ENCODE measurements around the gene SLC9A3. TPM values are rescaled to one million over a fixed set of nuclear protein-coding genes. Genes with fewer than 3 reads are reported as not detected.

SLC9A3 gene
- total RNA-seq, 1 donor from 2014 or later, result 3.3 TPM

DNA sequence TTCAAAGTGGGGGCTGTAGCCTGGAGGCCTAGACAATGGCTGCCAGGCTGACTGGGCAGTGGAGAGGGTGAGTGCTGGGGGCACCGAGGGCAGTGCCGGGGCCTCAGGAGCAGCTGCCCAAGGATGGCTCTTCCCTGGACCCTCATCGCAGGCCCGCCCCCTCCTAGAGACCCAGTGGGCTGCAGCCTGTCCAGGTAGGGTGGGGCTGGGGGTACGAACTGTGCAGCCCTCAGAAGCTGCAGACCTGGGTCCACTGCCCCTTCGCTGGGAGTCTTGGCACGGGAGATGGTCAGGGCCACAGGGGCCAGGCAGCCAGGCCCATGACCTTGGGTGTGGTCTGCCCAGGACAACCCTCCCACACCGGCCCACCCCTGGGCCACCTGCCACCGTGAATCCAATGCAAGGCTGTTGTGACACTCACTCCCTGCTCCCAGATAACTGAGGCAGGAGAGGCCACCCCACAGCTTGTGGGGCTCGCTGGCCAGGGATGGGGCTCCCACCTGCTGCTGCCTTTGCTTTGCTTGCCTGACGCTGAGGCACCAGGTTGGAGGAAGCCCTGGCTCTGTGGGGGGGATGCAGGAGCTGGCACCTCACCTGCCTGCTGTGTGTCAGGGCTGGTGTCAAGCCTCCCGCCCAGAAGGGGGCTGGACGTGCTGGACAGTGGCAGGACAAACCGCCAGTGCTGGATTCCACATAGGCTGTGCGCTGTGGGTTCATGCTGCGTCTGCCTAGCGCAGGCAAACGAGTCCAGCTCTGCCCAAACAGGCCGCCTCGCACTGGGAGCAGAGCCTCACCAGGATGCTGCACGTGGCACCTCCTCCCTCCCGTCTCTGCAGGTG lies 23.1 kb upstream of the SLC9A3 start:
- H3K4me1 Mint-ChIP-seq, result peaks cover 8% of the 10 kb centered on the region

DNA sequence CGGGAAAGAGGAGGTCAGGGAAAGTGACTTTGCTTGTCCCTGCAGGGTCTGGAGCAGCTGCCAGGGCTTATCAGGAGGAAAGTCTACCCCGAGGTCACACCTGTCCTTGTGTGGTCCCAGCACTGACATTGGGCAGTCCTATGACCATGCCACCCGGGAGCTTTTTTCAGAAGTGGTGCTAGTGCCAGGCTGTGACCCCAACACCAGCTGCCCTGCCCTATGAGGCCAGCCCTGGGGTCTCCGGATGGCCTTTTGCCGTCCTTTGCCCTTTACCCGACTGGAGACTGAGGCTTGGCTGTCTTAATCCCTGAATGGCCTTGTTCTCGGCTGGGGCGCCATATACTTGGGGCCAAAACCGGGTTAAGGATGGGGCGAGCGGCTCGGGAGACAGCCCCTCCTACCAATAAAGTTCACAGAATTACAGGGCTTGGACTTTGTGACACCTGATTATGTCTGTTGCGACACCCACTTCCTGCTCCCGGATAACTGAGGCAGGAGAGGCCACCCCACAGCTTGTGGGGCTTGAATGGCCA lies 22.2 kb upstream of the SLC9A3 start:
- H3K4me1 Mint-ChIP-seq, result peaks cover 8% of the 10 kb centered on the region
- intact Hi-C loops (cut with micrococcal nuclease), result no loop called here
- peaks cover 23% of the 10 kb centered on the region for H3K27me3 Mint-ChIP-seq
- no peak overlapping the region for H3K27ac Mint-ChIP-seq
- no peaks in the 10 kb centered on the region for H3K9me3 Mint-ChIP-seq
- H3K4me3 Mint-ChIP-seq, result no peak overlapping the region
- no peak for DNase-seq
- no peaks in the 10 kb centered on the region for H3K36me3 Mint-ChIP-seq (ENCODE audit: low read depth)

More for the DNA sequence above, 23.1 kb upstream of the SLC9A3 start:
- Mint-ChIP-seq H3K4me3 (no peak overlapping the region), H3K27me3 (peaks cover 22% of the 10 kb centered on the region), H3K27ac (no peak overlapping the region), H3K36me3 (ENCODE audit: low read depth) (no peaks in the 10 kb centered on the region), H3K9me3 (no peaks in the 10 kb centered on the region)
- intact Hi-C loops (cut with micrococcal nuclease), result no loop called here
- no peak for DNase-seq

DNA sequence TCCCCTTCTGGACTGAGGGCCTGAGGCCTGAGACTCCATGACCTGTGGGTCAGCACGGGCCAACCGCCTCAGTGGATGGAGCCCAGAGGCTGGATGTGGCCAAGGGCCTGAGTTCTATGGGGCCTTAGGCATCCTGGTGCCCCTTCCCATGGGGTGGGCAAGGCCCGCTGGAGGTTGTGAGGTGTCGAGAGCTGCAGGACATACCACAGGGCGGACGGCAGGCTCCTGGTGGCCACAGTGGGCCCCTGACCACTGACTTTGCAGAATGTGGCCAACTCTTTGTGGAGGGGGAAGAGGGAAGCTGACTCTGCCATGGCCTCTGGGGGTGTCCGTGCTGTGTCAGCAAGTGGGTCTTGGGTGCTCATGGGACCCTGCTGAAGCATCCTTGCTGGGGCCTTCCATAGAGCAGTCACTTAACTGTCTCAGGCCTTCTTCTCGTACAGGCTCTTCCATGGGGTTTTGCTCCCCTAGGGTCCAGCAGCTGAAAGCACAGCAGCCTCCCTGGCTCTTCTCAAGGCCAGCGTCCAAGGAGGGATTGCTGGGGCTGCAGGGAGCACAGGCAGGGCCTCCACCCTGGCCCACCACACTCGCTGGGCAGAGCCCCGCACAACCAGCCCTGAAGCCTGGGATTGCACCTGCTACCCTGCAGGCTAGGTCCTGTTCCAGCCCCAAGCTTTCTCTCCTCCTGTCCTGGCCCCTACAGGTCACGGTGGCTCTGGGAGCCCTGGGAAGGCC lies 21.6 kb upstream of the SLC9A3 start:
- no peak for DNase-seq
- H3K27me3 Mint-ChIP-seq, result peaks cover 19% of the 10 kb centered on the region
- intact Hi-C loops (cut with micrococcal nuclease), result no loop called here
- H3K36me3 Mint-ChIP-seq (ENCODE audit: low read depth), result no peaks in the 10 kb centered on the region
- H3K9me3 Mint-ChIP-seq, result no peaks in the 10 kb centered on the region
- peaks cover 8% of the 10 kb centered on the region for H3K4me1 Mint-ChIP-seq
- H3K4me3 Mint-ChIP-seq, result no peak overlapping the region
- H3K27ac Mint-ChIP-seq, result no peak overlapping the region

DNA sequence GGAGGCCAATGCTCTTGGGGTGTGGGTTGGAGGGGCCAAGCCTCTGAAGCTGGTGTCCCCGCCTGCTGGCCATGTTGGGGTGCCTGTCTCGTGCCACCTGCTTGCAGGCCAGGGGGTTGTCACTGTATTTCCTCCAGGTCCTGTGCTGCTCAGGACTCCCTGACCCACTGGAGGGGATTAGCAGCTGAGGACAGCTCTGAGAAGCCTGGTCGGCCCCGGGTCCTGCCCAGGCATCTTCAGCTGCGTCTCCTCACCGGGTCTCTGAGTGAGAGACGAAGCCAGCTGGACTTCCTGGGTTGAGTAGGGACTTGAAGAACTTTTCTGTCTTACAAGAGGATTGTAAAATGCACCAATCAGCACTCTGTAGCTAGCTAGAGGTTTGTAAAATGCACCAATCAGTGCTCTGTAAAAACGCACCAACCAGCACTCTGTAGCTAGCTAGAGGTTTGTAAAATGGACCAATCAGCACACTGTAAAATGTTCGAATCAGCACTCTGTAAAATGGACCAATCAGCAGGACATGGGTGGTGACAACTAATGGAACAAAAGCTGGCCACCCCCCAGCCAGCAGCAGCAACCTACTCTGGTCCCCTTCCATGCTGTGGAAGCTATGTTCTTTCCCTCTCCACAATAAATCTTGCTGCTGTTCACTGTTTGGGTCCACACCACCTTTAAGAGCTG lies 20.6 kb upstream of the SLC9A3 start:
- intact Hi-C loops (cut with micrococcal nuclease), result no loop called here
- H3K4me3 Mint-ChIP-seq, result no peak overlapping the region
- peaks cover 12% of the 10 kb centered on the region for H3K27me3 Mint-ChIP-seq
- H3K27ac Mint-ChIP-seq, result no peak overlapping the region
- no peak for DNase-seq
- H3K9me3 Mint-ChIP-seq, result no peaks in the 10 kb centered on the region
- peaks cover 8% of the 10 kb centered on the region for H3K4me1 Mint-ChIP-seq
- no peaks in the 10 kb centered on the region for H3K36me3 Mint-ChIP-seq (ENCODE audit: low read depth)

DNA sequence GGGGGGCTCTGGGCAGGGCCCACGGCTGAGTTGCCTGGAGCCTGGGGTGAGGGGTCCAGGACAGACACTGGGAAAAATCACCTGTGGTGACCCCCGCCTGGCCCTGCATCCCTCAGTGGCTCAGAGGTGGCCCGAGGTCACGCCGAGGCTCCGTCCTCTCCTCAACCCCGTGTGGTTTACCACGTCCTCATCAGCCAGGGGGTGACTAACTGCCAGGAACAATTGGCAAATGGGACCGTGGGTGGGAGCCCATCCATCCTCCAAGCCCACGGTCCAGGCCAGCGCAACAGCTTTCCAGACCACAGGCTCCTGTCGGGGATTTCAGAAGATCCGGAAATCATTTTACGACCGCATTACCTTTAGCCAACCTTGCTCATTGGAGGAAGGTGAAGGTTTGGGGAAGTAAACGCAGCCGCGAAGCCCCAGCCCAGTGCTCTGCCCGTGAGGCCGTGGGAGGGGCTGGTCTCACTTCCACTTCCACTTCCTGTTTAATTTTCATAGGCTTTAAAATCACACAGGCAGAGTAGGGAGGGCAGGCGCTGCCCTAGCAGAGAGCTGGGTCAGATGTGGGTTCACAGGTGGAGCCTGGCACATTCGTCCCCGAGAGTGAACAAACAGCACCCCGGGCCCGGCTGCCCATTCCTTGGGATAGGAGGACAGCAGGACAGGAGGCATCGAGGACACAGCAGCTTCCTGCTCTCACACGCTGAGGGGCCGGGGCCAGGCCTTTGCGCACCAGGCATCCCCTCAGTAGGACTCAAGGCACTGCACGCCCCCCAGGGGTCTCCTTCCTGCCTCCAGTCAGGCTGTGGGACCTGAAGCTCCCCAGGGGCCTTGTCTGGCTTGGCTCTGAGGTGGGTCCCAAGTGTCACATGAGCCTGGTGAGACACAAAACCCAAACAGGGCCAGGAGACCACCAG lies 19.8 kb upstream of the SLC9A3 start:
- Mint-ChIP-seq H3K36me3 (ENCODE audit: low read depth) (no peaks in the 10 kb centered on the region), H3K27ac (peak overlapping the region; percentile 56), H3K4me1 (peaks cover 8% of the 10 kb centered on the region), H3K9me3 (no peaks in the 10 kb centered on the region), H3K27me3 (peaks cover 9% of the 10 kb centered on the region), H3K4me3 (peak overlapping the region; percentile 61)
- intact Hi-C loops (cut with micrococcal nuclease), result no loop called here
- DNase-seq, result peak; percentile 83

DNA sequence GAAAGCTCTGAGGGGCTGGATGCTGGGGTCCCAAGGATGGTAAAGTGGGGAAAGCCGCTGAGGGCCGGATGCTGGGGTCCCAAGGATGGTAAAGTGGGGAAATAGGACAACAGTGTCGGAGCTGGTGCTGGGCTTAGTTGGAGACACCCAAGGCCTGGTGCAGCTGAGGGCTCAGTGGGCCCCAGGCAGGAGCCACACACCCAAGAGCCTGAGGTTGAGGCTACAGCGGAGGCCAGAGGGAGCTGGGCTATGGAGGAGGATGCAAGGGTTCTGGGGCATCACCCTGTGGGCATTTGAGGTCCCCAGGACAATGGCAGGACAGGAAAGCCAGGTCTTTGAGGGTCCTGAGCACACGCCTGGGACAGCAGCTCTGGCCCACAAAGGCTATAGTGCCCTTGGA lies 19.1 kb upstream of the SLC9A3 start:
- H3K36me3 Mint-ChIP-seq (ENCODE audit: low read depth), result no peaks in the 10 kb centered on the region
- peaks cover 8% of the 10 kb centered on the region for H3K4me1 Mint-ChIP-seq
- no peak overlapping the region for H3K27ac Mint-ChIP-seq
- H3K4me3 Mint-ChIP-seq, result no peak overlapping the region
- no peak for DNase-seq
- intact Hi-C loops (cut with micrococcal nuclease), result no loop called here
- no peaks in the 10 kb centered on the region for H3K9me3 Mint-ChIP-seq
- H3K27me3 Mint-ChIP-seq, result peaks cover 8% of the 10 kb centered on the region

DNA sequence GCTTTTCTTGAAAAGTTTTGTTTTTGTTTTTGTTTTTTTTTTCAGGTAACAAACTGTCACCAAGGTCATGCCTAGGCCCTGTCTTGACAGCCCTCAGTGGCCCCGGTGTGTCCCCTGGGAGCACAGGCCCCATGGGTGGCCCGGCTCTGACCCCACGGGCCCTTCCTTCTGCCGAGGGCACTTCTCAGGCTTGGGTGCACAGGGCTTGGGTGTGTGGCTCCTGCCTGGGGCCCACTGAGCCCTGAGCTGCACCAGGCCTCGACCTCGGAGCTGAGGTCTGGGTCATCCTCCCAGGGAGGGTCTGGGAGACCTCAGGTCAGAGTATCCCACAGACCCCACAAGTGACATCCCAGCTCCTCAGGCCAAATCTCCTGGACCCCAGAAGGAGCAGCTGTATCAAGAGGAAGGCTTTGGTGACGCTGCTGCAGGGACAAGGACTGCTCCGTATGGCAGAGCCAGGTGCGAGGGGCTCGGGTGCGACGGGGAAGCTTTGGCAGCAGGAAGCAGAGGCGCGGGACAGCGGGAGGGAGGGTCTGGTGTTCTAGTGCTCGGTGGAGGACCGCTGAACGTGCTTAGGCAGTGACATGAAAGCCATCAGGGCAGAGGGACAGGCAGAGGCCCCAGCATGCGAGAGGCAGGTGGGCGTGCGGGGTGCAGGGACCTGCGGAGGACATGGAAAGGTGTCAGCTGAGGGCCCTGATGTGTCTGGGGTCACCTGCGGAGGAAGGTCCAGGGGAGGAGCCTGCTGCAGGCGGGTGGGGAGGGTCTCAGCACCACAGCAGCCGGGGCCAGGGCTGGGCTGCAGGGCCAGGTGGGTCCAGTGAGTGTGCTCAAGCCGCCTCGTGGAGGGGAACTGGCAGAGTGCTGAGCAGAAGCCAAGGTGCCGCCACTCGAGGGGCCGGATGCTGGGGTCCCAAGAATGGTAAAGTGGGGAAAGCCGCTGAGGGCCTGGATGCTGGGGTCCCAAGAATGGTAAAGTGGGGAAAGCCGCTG lies 18.4 kb upstream of the SLC9A3 start:
- DNase-seq, result no peak
- Mint-ChIP-seq H3K4me3 (no peak overlapping the region), H3K9me3 (no peaks in the 10 kb centered on the region), H3K4me1 (peaks cover 8% of the 10 kb centered on the region), H3K36me3 (ENCODE audit: low read depth) (no peaks in the 10 kb centered on the region), H3K27me3 (peaks cover 2% of the 10 kb centered on the region), H3K27ac (peak overlapping the region; percentile 29)
- intact Hi-C loops (cut with micrococcal nuclease), result no loop called here

DNA sequence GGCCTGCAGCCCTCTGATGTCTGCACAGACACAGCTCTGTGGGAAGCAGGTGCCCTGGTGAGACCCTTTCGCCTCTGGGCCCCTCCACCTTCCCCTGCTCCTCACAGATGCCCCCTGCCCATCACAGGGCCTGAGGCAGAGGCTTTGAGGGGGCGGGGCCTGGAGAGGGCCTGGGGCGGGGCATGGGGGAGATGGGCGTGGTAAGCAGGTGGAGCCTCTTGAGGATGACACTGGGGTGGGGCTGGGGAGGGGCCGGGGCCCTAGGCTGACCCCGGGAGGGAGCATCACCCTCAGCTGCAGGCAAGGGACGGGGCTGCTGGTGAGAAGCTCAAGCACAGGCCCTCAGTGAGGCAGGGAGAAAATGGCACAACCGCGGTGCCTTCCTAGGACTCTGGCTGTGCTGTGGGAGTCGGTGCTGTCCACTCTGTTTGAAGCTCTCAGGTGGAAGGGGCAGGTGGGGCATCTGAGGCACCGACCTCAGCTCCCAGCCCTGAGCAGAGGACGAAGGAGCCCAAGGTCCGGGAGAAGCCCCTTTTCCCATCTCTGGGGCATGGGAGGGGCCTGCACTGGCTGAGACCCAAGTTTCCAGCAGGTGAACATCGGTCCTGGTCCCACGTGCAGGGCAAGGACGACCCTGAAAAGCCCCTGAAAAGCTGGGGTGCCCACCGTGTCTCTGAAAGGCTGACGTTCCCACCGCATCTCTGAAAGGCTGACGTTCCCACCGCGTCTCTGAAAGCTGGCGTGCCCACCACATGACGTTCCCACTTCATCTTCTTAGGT lies 17.5 kb upstream of the SLC9A3 start:
- no peak for DNase-seq
- H3K27me3 Mint-ChIP-seq, result peaks cover 2% of the 10 kb centered on the region
- H3K4me1 Mint-ChIP-seq, result peaks cover 8% of the 10 kb centered on the region
- intact Hi-C loops (cut with micrococcal nuclease), result no loop called here
- H3K27ac Mint-ChIP-seq, result no peak overlapping the region
- no peaks in the 10 kb centered on the region for H3K36me3 Mint-ChIP-seq (ENCODE audit: low read depth)
- no peak overlapping the region for H3K4me3 Mint-ChIP-seq
- H3K9me3 Mint-ChIP-seq, result no peaks in the 10 kb centered on the region

DNA sequence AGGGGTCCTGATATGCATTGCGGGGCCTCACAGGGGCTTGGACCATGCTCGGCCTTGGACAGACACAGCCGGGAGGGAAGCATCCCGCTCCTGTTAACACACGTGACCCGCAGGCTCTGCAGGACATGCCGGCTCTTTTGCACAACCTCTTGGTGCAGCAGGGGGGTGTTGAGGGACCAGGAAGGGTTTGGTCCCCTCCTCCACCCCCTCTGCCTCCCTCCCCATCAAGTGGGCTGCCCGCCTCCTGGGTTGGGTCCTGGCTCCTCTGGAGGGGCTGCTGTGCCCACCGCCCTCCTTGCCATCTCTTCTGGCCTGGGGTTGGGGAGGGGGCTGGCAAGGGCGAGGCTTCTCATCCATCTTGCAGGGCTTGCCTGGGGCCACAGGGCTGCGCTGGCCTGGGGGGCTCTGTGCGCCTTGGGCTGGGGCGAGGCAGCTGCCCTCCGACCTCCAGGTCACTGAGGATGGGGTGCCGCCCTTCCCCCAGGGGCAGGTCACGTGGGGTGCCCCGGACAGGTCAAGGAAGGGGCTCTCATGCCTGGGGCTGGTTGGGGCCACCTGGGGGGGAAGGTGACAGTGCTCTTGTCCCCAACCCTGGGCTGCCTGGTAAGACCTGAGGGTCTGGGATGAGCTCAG lies 16.8 kb upstream of the SLC9A3 start:
- Mint-ChIP-seq H3K27me3 (peaks cover 6% of the 10 kb centered on the region), H3K4me1 (peaks cover 8% of the 10 kb centered on the region), H3K4me3 (no peak overlapping the region), H3K36me3 (ENCODE audit: low read depth) (no peaks in the 10 kb centered on the region), H3K9me3 (no peaks in the 10 kb centered on the region), H3K27ac (no peak overlapping the region)
- intact Hi-C loops (cut with micrococcal nuclease), result no loop called here
- DNase-seq, result no peak

DNA sequence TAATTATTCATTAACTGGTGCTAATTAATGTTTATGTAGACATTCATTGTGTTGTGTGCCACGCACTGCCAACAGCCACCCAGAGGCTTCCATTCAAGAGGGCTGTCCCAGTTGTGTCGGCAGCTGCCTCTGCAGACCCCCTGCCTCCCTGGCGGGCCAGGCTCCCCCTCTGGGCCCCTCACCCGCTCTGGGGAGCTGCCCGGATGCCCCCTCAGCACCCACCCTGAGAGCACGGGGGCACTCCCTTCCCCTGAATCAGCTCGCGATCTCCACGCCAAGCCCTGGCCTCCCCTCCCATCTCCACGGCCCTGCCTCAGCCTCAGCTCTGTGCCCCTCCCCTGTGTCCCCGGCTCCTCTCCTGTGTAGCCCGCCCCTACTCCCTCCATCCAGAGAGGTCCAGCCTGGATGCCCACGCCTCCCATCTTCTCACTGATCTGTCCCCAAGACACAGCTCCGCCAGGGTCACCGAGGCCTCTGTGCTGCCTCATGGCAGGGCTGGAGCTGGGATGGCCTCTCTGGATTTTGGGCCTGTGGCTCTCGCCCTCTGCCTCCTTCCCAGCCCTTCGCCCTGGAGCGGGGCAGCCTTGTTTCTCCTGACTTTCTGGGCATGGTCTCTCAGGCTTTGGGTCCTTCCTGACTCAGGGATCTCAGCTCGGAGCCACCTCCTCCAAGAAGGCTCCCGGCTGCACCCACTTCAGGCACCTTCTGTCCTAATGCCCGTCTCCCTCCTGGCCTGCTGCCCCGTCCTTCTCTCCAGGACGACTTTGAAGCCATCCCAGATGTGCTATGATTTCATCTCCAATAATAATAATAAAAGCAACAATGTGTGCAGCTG lies 16.0 kb upstream of the SLC9A3 start:
- no peak overlapping the region for H3K27ac Mint-ChIP-seq
- DNase-seq, result no peak
- H3K4me1 Mint-ChIP-seq, result peaks cover 8% of the 10 kb centered on the region
- no peaks in the 10 kb centered on the region for H3K36me3 Mint-ChIP-seq (ENCODE audit: low read depth)
- no peak overlapping the region for H3K4me3 Mint-ChIP-seq
- intact Hi-C loops (cut with micrococcal nuclease), result no loop called here
- no peaks in the 10 kb centered on the region for H3K9me3 Mint-ChIP-seq
- H3K27me3 Mint-ChIP-seq, result peaks cover 6% of the 10 kb centered on the region
